IPS DF 6.9 (cell line): Measurements from ENCODE around the gene ZNF460.

Experiments
- DNase-seq: peaks from one replicate; pipeline ENCODE4 v3.0.0-alpha.2; 2013; ENCODE audit warnings: low read depth, low spot score
- H3K27ac ChIP-seq: one replicate; pipeline ENCODE4 v1.5.1; 2013; ENCODE audit warnings: low read length, control low read depth
- H3K27me3 ChIP-seq: 2 replicates; pipeline ENCODE4 v1.6.1; 2013; ENCODE audit warnings: mild to moderate bottlenecking, low read length; ENCODE audit not compliant: control insufficient read depth, insufficient read depth
- H3K36me3 ChIP-seq: 2 replicates; pipeline ENCODE4 v1.6.1; 2013; ENCODE audit warnings: low read length; ENCODE audit not compliant: control insufficient read depth, insufficient read depth
- H3K4me1 ChIP-seq: 2 replicates; pipeline ENCODE4 v1.6.1; 2013; ENCODE audit warnings: low read length; ENCODE audit not compliant: control insufficient read depth, insufficient read depth
- H3K4me3 ChIP-seq: 2 replicates; pipeline ENCODE4 v1.5.1; 2013; ENCODE audit warnings: mild to moderate bottlenecking, low read length
- H3K9me3 ChIP-seq: 2 replicates; pipeline ENCODE4 v1.6.1; 2013; ENCODE audit warnings: low read length, inconsistent platforms; ENCODE audit not compliant: control insufficient read depth, insufficient read depth
- WGBS: extraction: QIAGEN DNeasy Blood & Tissue Kit; methylation state at CpG from one replicate; pipeline ENCODE4 v1.1.7; 2013; ENCODE audit warnings: mixed read lengths, missing lambda C conversion rate; ENCODE audit not compliant: insufficient read length, insufficient coverage; 5-methylcytosine and 5-hydroxymethylcytosine counted together

Gene ZNF460

DNA sequence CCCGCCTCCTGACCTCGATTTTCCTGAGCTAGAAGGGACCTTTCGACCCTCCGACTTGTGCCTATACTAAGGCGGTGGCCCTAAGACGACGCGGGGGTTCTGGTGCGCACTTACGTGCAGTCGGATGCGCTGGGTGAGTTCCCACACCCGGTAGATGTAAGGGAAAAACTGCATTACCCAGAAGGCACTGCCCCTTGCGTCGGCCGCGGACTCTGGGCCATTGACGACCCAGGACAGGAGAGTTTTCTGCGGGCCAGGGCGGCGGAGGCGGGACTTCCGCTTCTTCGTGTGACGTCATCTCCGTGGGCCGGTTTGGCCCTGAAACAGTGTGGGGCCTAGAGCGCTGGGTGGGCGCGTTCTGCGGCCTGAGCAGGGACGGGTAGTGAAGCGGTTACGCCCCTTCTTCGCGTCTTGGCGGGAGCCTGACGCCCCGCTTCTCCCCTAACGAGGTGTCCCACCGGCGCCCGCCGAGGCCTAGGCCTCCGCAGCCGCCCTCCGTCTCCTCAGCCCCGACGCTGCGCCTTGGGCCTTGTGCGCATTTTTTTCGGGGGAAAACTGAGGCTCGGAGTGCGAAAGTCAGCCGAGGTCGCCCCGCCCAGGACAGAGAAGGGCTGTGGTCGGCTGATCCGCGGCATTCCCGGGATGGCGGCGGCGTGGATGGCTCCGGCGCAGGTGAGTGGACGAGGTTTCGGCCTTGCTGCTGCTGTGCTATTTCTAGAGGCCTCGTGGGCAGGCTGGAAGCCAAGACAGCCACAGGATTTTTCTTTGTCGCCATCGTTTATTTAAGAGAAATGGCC lies at the start of gene ZNF460:
TSS of gene ZNF460 (plus strand) at position 321 of the 797 bp plus-strand sequence. CDS start at position 643, 322 bp downstream.
- peaks cover 3% of the 10 kb centered on the region; the same call in 1 of the 2 replicates for H3K36me3 ChIP-seq
- no peaks in the 10 kb centered on the region for H3K9me3 ChIP-seq
- no peak within 1 kb of the TSS for H3K27ac ChIP-seq
- no CpG with 5 or more reads among the region's 71 CpGs for WGBS
- peak; percentile 96 for DNase-seq
- peak within 1 kb of the TSS; percentile 70 for H3K4me3 ChIP-seq
- no peaks in the 10 kb centered on the region for H3K27me3 ChIP-seq
- no peaks in the 10 kb centered on the region for H3K4me1 ChIP-seq

DNA sequence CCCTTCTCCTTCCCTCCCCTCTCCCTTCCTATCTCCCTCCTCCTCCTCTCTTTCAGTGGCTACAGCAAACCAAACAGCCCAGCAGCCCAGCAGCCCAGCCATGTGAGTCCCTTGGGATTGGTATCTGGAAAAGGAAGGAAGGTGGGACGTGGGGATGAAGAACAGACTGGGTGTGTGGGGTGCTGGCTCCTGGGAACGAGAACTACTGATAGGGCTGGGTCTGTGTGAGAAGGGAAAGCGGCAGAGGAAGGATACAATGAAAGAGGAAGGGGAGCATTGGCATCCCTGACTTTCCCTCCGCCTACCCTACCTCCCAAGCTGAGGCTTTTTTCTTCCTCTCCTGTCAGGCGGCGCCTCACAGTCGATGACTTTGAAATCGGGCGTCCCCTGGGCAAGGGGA lies 48.6 kb upstream of the ZNF460 start:
- H3K27me3 ChIP-seq = no peaks in the 10 kb centered on the region
- WGBS = no CpG with 5 or more reads among the region's 9 CpGs
- H3K4me3 ChIP-seq = no peak overlapping the region

DNA sequence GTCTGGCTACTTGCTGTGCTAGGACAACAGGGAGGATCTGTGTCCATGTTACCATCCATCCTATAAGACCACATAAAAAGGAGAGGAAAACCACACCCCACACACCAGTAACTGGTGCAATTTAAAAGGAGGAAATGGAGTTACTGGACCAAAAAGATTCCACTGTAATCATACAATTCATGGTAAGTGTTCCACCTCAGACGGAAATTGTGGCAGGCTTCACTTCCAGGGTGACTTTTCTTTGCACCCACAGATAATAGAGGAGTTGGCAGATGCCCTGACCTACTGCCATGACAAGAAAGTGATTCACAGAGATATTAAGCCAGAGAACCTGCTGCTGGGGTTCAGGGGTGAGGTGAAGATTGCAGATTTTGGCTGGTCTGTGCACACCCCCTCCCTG lies 47.1 kb upstream of the ZNF460 start:
- 0 out of 2 replicates have a peak, but pooled peaks cover 2% of the 10 kb centered on the region for H3K4me1 ChIP-seq
- no CpG with 5 or more reads among the region's 1 CpG for WGBS

More for the DNA sequence above, 48.6 kb upstream of the ZNF460 start:
- no peak for DNase-seq
- H3K36me3 ChIP-seq = no peaks in the 10 kb centered on the region
- H3K27ac ChIP-seq = no peak overlapping the region
- 0 out of 2 replicates have a peak, but pooled peaks cover 2% of the 10 kb centered on the region for H3K4me1 ChIP-seq
- no peaks in the 10 kb centered on the region for H3K9me3 ChIP-seq

DNA sequence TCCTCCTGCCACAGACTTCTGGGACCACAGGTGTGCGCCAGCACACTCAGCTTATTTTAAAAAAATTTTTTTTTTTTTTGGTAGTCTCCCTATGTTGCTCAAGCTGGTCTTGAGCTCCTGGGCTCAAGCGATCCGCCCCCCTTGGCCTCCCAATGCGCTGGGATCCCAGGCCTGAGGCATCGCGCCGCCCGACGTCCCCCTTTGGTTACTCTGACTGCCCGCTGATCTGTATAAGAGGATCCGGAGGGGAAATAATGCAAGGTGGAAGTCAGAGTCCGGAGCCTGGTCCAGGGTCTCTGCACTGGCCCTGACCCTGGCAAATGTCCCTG lies 40.3 kb upstream of the ZNF460 start:
- Histone ChIP-seq H3K27me3 (no peaks in the 10 kb centered on the region), H3K4me1 (no peaks in the 10 kb centered on the region; the same call in 1 of the 2 replicates), H3K27ac (no peak overlapping the region), H3K36me3 (0 out of 2 replicates have a peak, but pooled peaks cover 3% of the 10 kb centered on the region), H3K9me3 (no peaks in the 10 kb centered on the region), H3K4me3 (peak overlapping the region; percentile 97)
- no CpG with 5 or more reads among the region's 12 CpGs for WGBS
- DNase-seq = no peak

More for the DNA sequence above, 47.1 kb upstream of the ZNF460 start:
- H3K27me3 ChIP-seq = no peaks in the 10 kb centered on the region
- H3K36me3 ChIP-seq = no peaks in the 10 kb centered on the region
- H3K27ac ChIP-seq = no peak overlapping the region
- no peak for DNase-seq
- H3K4me3 ChIP-seq = no peak overlapping the region
- no peaks in the 10 kb centered on the region for H3K9me3 ChIP-seq

DNA sequence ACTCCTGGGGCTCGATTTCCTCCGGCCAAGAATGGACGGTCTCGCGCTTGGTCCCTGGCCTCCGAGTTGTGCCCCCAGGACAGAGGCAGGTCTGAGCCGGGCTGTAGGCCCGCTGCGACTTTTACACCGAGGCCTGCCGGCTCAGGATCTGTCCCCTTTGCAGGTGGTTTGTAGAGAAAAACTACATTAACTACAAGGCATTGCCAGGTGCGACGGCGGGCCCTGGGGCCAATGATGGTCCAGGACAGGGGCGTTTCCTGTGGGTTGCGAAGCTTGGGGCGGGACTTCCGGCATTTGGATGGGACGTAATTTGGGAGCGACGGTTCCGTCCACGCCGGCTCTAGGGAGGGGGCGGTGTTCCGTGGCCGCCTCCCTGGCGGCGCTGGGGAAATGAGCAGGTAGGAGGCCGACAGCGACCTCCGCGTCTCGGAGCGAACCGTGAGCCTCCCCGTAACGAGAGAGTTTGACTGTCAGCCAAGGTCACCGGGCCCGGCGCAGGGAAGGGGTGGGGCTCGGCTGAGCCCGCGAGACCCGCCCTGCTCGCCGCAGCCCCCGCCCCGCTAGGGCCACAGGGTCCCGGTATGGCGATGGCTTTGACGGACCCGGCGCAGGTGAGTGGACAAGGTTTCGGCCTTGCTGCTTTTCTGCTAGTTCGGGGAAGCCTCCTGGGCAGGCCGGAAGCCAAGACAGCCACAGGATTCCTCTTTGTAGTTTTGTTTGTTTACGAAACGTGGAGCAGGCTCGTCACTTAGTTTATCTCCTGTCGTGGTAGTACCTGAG lies 39.8 kb upstream of the ZNF460 start, which contains the start of gene ZNF805:
TSS of gene ZNF805 (plus strand) at position 322 of the 780 bp plus-strand sequence. CDS start at position 582, 260 bp downstream.
- Histone ChIP-seq H3K4me1 (no peaks in the 10 kb centered on the region; the same call in 1 of the 2 replicates), H3K36me3 (0 out of 2 replicates have a peak, but pooled peaks cover 3% of the 10 kb centered on the region), H3K27ac (no peak within 1 kb of the TSS), H3K4me3 (peak within 1 kb of the TSS; percentile 97), H3K9me3 (no peaks in the 10 kb centered on the region), H3K27me3 (no peaks in the 10 kb centered on the region)
- peak; percentile 93 for DNase-seq
- no CpG with 5 or more reads among the region's 61 CpGs for WGBS

DNA sequence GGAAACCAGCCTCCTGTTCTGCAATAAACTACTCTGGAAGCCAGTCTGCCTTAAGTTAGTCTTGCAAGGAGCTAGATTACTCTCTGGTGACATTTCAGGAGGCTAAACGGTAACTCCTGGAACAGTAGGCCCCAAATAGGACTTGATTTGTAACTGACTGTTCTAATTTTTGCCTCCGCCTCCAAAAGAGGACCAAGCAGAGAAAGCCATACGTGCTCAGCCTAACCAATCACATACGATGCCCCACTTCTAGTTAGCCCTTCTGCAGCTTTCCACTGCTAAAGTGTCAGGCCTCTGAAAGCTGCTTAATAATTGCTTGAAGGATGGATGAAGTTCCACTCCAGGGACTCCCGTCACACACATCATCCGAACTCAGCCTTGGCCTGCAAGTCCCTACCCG lies 39.1 kb upstream of the ZNF460 start:
- H3K4me1 ChIP-seq = no peaks in the 10 kb centered on the region; the same call in 1 of the 2 replicates
- H3K27me3 ChIP-seq = no peaks in the 10 kb centered on the region
- H3K36me3 ChIP-seq = 0 out of 2 replicates have a peak, but pooled peaks cover 3% of the 10 kb centered on the region
- no peak overlapping the region for H3K27ac ChIP-seq
- no CpG with 5 or more reads among the region's 7 CpGs for WGBS
- no peak for DNase-seq
- peak overlapping the region; percentile 97; the same call in 1 of the 2 replicates for H3K4me3 ChIP-seq
- H3K9me3 ChIP-seq = no peaks in the 10 kb centered on the region

DNA sequence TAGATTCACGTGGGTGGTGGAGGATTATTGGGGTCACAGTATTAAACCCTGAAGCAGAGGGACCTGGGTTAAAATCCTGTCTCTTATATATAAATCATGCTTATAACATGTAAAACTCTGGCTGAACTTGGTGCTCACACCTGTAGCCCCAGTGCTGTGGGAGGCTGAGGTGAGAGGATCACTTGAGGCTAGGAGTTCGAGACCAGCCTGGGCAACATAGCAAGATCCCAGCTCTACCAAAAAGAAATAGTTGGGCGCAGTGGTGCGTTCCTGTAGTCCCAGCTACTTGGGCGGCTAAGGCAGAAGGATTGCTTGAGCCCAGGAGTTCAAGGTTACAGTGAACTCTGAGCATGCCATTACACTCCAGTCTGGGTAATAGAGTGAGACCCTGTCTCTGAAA lies 37.5 kb upstream of the ZNF460 start:
- Histone ChIP-seq H3K4me3 (no peak overlapping the region), H3K4me1 (no peaks in the 10 kb centered on the region; the same call in 1 of the 2 replicates), H3K27ac (no peak overlapping the region), H3K9me3 (no peaks in the 10 kb centered on the region), H3K27me3 (no peaks in the 10 kb centered on the region), H3K36me3 (0 out of 2 replicates have a peak, but pooled peaks cover 8% of the 10 kb centered on the region)
- DNase-seq = no peak
- no CpG with 5 or more reads among the region's 5 CpGs for whole genome bisulfite sequencing

DNA sequence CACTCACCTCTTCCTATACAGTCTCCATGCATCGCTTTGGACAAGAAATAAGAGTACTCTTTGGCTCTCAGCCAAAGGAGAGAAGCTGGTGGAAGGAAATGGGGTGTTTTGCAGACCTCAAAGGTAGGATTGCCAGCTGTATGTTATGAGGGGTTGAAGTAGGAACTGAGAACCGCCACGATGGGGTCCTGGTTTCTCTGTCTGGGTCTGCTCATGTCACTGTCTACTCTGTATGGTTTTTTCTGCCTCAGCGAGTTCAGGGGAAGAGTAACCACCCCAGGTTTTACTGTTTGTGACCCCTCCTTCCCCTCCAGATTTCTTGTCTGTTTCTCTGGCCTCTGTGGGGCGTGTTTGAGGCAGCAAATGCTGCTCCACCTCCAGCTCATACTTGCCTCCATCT lies 35.8 kb upstream of the ZNF460 start:
- Histone ChIP-seq H3K27ac (no peak overlapping the region), H3K27me3 (no peaks in the 10 kb centered on the region), H3K9me3 (no peaks in the 10 kb centered on the region), H3K36me3 (peaks cover 8% of the 10 kb centered on the region; the same call in 1 of the 2 replicates), H3K4me1 (no peaks in the 10 kb centered on the region; the same call in 1 of the 2 replicates), H3K4me3 (no peak overlapping the region)
- no CpG with 5 or more reads among the region's 5 CpGs for WGBS
- no peak for DNase-seq

DNA sequence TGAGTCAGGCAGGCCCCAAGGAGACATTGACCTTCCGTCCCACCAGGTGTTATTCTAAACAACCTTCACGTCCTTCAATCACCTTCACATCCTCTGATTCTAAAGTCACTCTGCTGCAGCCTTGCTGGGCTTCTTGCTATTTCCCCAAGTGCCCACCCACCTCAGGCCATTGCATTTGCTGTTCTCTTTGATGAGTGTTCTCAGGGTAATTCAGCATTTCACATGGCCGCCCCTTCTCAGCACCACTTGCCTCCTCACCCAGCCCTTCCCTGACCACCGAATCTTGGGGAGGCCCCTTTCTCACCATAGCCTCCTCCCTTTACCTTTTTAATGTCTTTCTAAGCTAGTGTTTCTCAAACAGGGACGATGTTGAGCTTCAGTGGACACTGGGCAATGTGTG lies 35.2 kb upstream of the ZNF460 start:
- H3K27ac ChIP-seq = no peak overlapping the region
- no peak for DNase-seq
- no peak overlapping the region for H3K4me3 ChIP-seq
- H3K36me3 ChIP-seq = peaks cover 8% of the 10 kb centered on the region
- no peaks in the 10 kb centered on the region for H3K9me3 ChIP-seq
- WGBS = no CpG with 5 or more reads among the region's 5 CpGs
- no peaks in the 10 kb centered on the region; the same call in 1 of the 2 replicates for H3K4me1 ChIP-seq
- no peaks in the 10 kb centered on the region for H3K27me3 ChIP-seq

DNA sequence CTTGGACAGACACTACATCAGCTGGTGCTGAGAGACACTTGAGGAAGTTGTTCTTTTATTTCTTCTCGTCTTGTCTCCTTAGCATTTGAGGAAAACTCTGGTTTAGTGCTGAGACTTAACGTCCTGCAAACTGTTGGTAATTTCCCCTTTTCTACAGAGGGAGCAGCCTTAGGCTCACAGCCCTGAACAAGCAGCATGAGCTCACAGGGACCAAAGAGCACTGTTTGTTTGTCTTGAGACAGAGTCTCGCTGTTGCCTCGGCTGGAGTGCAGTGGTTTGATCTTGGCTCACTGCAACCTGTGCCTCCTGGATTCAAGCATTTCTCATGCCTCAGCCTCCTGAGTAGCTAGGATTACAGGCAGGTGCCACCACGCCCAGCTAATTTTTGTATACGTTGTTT lies 34.3 kb upstream of the ZNF460 start:
- Histone ChIP-seq H3K36me3 (peaks cover 8% of the 10 kb centered on the region), H3K27me3 (no peaks in the 10 kb centered on the region), H3K4me1 (no peaks in the 10 kb centered on the region; the same call in 1 of the 2 replicates), H3K27ac (no peak overlapping the region), H3K4me3 (no peak overlapping the region), H3K9me3 (no peaks in the 10 kb centered on the region)
- DNase-seq = no peak
- WGBS = no CpG with 5 or more reads among the region's 6 CpGs
